CD4-positive, alpha-beta T cell treated with Interleukin-21 for 1 hour (primary cell): Measurements from ENCODE around the gene EHD3.

ENCODE experiments used
- DNase-seq: peaks from one replicate; pipeline ENCODE4 v3.0.0-alpha.2; 2020

The EHD3 gene

DNA sequence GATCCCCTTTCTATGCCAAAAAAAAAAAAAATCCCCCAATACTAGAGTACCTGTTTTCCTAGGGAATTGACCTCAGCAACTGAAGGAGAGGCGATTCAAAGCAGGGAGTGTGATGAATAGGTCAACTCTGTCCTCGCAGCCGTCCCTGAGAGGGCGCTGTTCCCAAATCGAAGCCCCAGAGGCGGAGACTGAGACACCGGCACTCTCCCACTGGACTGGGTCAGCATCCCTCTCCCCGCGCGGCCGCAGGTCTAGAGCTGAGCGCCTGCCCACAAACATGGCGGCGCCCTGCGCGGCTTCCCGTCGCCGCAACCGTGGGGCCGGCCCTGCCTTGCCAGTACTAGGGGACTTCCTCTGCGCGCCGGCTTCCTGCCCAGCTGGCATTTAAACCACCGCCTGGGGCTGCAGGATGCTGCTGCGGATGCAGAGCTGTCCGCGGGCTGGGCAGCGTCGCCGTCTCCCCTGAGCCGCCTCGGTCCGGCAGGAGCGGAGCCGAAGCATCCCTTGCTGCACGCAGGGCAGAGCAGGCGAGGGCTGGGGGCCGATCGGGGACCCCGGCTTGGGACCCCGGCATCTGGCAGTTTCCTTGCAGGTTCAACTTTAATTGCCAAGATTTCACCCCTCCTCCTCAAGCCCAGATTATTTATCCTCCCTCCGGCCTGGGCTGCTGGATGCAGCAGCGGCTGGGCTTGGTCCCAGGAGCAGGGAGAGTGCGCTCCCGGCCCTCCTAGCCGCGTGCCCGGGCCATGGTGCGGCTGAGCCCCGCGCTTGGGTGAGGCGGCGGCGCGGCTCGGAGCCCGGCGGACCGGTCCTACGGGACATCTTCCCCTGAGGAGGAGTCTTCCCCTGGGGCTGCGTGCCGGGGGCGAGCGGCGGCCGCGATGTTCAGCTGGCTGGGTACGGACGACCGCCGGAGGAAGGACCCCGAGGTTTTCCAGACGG, at the start of gene EHD3:
Gene EHD3 (plus strand): TSS at position 412 of the 942 bp plus-strand sequence. CDS start 470 bp downstream, at position 882.
- peak; percentile 80 for DNase-seq

DNA sequence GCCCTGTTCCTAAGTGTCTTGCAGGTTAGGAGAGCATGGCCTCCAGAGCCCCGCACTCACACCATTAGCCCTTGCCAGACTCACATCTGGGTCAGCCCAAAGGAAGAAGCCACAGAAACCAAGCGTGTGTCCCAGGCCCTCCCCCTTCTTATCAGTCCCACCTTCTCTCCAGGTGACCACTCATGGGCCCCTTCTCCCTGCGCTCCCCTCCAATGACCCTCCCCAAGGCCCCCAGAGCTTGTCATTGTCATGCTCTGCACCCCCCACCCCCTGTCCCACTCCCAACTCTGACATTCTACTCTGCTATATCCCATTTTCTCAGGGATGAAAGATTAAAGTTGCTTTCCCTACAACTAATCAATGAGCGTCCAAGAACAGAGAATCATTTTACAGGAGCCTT, 46.8 kb upstream of the EHD3 start:
- DNase-seq = no peak

DNA sequence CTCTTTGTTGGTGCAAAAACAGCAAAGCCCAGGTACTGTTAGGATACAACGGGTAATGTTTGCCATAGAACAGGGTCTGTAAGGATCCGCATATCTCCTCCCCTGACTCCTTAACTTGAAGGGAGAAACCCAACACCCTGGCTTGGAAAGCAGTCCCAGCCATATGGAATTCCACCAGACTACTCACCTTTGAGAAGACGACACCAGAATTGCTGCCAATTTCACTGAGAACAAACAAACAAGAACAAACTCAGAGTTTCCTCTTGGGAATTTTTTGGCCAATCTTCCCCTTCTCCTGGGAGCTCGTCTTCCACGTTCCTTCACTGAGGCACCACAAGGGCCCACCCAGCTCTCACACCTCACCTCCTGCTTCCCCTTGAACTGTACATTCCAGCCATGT, 45.8 kb upstream of the EHD3 start:
- DNase-seq = no peak

DNA sequence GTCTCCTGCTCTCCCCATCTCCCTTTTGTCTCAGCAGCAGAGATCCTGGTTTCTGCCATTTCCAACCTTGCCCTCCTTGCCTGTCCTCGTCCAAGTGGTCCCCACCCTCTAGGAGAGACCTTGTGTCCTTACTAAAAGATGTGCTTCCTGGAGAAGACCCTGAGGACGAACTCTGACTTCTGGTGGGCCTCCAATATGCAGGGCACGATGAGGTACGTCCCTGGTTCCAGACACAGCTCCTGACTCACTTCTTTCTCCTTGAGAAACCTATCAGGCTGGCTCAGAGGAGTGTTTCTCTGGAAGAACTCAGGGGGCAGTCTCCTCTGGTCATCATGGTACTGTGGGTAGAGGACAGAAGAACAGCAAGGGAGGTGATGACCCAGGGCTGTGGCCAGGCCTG, 44.8 kb upstream of the EHD3 start:
- no peak for DNase-seq

DNA sequence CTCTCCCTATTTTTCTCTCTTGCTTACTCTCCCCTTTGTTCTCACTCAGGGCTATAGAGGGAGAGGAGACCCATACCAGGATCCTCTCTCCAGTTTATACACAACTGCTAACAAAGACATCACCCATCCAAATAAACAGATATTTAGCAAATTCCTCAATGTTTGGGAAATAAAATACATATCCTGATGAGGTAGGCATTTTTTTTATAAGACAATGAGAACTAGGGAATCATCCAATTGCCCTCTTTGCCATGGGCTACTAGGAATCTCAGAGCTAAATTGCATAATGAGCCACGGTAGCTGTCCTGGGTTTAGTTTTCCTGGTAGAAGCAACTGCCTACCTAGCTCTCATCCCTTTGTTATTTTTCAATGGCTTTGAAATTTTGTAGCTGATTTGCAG, 43.8 kb upstream of the EHD3 start:
- DNase-seq = no peak

DNA sequence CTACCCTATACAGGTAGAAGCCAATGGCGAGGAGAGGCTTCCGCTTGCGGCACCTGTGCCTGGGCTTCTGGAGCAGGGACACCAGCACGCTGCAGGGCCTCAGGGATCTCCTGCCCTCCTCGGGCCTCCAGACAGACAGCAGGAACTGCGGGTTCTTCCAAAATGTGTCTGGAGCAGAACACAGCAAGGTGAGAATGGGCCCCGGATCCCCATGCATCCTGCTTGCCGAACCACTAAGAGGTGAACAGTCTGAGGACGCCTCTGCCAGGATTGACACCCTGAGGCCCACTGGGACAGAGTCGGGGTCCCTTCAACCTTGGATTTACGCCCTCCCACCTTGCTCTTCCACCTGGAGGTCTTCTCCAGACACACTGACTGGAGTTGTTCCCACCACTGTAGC, 42.0 kb upstream of the EHD3 start:
- no peak for DNase-seq

DNA sequence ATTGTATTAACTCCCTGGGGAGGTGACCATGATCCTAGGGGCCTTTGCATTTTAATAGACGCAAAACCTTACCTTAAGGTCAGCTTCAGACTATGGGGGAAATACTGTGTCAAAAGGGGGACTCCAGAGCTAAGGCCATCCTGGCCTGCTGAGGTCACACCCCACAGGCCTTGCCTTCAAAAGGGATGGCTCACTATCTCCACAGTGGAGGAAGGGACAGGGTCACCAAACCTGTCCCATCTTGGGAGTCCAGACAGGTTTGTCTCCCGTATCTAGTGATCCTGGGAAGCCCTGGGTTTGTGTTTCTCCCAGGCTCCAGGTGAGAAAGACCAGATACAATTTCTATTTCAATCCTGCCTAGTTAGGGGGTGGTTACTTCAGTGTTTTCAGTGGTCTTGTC, 41.6 kb upstream of the EHD3 start:
- no peak for DNase-seq

DNA sequence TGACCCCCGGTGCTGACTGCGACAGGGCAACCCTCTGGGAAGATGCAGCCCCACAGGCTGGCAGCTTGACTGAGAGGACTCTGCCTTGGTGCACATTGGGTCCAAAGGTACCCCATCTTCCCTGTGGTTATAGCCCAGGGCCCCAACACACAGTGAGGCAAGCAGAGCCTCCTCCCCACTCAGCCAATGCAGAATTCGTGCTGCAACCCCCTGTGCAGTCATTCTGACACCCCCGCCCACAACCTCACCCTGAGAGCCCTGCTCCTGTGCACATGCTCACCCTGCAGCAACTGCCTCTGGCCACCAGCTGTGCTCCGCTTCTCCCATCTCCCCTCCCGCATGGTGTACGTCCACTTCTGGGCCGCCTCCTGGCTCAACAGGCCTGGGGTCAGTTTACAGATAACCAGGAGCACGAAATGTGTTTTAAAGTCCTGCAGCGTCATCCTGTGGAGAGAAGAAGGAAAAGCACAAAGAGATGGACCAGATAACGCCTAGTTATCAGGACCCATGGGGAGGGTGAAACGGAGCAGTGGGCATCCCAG, 41.0 kb upstream of the EHD3 start:
- DNase-seq = no peak

DNA sequence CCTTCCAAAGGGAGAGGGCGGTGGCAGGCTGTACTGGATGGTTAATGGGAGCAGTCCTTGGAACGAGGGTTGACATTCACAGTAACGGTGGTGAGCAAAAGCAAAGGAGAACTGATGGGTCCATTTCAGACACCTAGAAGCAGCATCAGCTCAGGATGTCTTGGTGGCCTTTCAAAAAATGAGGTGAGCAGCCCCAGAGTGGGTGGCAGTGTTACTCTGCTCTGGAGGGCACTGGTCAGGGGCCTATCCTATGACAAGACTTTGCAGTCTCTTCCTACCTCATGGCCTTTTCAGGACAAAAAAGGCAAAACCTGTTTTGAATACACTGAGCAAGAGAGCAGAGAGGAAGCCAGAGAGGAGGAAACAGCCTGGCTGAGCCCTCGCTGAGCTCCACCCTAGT, 40.1 kb upstream of the EHD3 start:
- DNase-seq = no peak

DNA sequence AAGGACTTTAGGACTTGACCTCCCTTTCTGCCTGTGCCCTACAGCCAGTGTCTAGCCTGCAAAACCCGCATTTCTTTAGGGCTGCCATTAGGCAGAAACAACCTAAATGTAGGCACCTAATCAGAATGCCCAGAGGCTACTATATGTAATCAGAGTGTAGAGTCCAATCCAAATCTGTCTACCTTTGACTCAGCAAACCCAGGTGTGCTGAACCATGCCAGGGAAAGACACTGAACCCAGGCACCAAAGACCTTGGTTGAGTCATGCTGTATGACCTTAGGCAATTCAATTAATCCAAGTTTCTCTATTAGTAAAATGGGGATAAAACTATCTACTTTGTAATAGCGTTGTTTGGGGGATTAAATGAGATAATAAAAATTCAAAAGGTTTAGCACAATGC, 37.3 kb upstream of the EHD3 start:
- DNase-seq = no peak

DNA sequence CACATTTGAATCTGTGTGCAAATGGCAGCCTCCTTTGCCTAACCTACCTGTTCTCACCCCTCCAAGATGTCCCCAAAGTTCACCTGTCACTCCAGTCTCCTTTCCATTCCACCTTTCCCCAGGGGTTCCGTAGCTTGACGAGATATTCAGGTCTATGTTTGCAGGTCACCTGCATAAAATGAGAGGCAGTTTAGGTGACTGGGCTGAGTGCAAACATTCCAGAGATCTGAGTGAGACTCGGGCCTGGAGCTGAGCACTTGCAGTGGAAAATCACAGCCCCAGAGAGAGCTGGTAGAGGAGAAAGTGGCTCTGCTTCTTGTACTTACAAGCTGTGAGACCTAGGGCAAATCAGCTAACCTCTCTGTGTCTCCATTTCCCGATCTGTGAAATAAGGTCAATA, 36.8 kb upstream of the EHD3 start:
- DNase-seq = no peak

DNA sequence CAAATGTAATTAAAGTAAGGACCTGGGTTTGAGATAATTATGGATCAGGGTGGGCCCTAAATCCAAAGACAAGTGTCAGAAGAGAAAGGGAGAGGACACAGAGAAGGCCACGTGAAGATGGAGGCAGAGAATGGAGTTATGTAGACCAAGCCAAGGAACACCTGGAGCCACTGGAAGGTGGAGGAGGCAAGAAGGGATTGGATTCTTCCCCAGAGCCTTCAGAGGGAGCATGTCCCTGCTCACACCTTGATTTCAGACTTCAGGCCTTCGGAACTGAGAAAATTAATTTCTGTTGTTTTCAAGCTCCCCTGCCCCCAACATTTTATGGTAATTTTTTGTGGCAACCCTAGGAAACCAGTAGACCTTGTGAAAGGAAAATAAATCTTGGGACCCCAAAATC, 36.3 kb upstream of the EHD3 start:
- DNase-seq = no peak

DNA sequence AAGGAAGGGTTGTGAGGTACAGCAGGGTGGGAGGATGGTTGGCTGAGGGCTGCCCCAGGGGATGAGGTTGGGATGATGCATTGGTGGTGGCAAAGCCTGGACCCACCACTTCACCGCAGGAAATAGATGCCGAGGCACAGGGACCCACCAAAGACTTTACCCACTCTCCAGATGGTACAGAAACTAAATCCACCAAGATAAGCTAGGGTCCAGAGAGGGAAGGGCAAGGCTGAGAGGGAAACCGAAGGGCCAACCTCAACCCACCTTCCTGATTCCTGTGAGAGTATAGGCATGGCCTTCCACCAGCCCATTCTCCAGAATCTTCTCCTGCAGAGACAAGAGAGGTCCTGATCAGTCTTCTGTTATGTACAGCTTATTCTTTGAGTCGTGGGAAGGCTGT, 34.7 kb upstream of the EHD3 start:
- no peak for DNase-seq

DNA sequence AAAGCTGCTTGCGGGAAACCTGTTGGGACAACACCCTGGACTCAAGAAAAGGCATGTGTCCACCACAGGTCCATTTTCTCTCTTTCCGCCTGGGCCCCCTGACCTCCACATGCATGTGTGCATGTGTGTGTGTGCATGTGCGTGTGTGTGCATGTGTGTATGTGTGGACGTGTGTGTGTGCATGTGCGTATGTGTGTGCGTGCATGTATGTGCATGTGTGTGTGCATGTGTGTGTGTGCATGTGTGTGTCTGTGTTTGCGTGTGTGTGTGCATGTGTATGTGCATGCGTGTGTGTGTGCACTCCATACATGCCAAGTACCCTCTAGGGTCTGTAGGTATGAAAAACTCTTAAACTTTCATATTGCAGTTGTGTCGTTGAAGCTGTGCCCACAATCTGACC, 33.0 kb upstream of the EHD3 start:
- no peak for DNase-seq

DNA sequence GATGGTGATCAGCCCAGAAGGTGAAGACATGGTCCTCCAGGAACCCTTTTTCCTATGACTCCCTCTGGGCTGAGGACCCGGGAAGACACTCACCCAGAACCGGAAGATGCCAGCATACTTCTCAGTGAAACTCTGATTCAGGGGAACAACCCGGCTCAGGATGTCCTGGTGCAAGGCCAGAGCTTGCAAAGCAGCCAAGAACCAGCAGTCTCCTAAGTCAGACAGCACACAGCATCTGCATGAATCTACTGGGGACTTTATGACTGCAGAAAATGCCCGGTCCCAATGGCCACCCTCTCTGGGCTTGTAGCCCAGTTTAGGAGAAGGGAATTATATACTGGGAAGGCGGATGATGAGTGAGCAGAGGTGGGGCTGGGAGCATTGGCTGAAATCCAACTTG, 31.9 kb upstream of the EHD3 start:
- no peak for DNase-seq

DNA sequence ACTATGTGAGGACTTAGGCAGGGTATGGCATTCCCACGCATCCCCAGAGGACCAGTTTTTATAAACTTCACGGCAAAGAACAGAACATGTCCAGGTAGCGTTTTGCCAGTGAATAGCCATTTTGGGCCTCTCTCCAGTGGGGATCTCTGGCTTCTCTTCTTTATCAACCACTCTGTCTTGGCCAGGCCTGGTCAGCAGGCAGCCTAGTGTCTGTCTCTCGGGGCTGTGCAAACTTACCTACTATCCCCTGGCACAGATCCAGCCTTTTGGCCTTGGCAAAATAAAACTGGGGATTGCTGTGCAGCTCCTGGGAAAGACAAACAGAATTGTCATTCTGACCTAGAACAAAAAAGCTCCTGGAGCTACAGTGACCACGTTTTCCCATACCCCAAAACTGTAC, 31.1 kb upstream of the EHD3 start:
- no peak for DNase-seq

DNA sequence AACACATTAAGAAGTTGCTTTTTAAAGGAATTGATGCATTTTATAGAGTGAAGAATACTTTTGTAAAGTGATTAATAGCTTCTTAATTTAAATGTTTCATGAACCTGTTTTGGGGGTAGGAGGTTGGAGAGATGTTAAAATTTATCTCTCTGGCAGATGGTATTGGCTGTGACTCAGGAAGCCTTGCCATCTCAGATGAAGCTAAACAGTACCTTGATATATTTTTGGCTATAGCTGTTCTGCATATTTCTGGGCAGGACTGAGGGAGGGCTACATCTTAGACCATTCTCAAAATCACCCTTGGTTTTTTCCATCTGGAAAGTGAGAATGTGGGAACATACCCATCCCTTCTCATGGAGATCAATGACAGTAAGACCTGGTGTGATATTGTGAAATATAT, 30.0 kb upstream of the EHD3 start:
- DNase-seq = no peak

DNA sequence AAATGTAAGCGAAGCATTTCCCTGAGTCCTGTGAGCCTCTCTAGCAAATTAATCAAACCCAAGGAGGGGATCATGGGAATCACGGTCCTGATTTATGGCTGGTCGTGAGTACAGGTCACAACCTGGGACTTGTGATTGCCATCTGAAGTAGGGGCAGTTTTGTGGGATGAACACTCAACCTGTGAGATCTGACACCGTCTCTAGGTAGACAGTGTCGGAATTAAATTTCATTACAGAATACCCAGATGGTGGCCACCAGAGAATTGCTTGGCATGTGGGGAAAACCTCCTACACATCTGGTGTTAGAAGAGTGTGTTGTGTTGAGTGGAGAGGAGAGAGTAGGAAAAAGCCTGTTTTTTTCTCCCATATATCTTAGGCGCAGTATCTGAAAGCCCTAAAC, 29.2 kb upstream of the EHD3 start:
- DNase-seq = no peak

DNA sequence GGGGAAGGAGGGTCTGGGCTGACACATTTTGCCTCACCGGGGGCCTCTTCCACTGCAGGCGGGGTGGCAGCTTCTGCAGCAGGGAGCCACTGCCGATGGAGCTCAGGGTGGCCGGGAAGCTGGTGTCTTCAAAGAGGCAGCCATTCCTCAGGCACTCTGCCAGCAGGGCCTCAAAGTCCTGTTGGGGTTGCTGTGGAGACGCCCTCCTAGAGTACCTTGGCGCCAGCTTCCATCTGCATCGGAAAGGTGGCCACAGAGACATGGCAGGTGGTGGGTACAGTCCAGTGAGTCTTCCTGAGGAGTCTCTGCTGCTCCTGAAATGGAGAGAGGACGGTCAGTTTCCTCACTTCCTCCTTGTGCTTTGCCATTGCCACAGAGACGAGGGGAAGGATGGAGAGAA, 28.8 kb upstream of the EHD3 start:
- no peak for DNase-seq

DNA sequence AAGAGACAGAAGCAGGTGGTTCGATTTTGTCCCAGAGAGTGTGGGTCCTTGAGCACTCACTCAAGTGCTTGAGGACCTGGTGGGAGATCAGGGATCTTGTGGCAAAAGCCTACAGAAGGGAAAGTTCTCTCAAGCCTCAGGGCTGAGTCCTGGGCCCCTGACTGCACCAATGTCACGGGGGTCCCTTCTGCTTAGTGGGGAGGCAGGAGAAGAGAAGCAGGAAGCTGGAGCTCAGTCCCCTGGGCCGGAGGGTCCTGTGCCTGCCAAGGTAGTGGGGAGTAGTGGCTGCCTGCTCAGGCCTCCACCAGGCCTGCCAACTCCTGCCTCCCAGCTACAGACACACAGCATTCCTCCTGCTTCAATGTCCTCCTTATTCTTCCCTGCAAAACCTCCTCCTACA, 28.3 kb upstream of the EHD3 start:
- DNase-seq = no peak

DNA sequence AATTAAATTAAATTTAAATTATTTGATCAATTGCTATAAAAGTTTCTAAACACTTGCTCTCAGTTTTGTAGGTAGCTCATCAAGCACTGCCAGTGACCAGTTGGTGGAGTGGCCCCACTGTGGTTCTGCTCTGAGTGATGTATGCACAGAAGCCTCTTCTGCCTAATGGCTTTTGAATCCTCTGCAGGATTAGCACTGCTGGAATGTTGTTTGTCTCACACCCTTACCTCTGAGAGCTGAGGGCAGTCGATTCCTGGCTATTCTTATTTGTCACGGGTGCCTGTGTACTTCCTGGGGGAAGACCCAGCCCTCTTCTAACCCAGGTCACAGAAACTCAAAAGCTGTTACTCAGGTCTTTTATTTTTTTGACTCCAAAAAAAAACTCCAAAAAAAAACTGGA, 26.2 kb upstream of the EHD3 start:
- no peak for DNase-seq

DNA sequence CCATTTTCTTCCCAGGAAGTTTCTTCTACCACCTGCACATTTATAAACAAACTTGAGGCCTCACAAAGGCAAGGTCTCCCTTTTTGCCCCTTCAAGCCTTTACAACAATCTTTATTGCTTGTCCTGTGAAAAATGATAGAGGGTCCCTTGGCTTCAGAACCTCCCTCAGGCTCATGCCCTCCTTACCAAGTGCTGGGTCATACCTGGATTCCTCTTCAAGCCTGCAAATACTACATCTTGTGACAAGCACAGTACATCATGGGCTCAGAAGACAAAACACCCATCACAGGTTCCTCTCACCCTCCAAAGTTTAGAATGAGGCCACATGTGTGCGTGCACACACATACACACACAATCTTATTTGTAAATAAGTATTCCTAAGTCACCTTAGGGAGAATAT, 25.7 kb upstream of the EHD3 start:
- no peak for DNase-seq

DNA sequence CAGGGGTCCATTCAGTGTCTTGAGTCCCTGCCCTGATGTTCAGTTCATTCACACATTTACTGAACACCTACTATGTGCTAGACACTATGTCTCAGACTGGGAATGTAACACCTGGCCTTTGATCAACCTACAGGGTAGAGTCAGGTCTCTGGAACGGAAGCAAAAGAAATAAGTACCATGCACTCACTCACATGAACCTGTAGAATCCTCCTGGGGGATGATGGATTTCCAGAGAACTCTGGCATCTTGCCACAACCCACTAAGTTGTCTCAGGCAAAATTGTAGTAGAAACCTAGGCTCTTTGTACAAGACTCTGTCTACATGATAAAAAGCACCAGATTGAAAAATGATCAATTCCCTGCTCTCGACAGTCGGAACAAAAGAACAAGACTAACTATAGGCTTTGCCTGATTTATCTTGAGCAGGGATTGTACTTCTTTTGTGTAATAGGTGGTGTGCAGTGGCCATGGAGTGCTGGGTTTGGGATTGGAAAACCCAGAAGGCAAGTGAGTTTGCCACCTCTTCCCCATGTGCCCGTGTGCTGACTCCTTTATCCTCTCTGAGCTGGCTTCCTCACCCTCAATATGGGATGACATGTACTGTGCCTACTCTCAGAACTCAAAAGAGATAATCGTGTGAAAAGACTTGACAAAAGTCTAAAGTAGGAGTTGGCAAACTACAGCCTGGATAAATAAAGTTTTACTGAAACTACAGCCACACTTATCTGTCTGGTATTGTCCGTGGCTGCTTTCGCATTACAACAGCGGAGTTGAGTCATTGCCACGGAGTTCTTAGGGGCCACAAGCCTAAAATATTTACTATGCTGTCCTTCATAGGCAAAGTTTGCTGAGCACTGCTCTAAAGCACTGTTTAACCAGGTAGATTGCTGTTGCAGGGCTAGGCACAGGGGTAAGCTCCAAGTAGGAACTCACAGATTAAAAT, 21.0 kb upstream of the EHD3 start:
- no peak for DNase-seq
